ENCODE results near the gene CWC25. TPM values are rescaled to one million over a fixed set of nuclear protein-coding genes. Genes with fewer than 3 reads are reported as not detected.

CWC25 gene
- total and polyA plus RNA-seq, 2 of the 13 experiments (the other 11 are each of a cell fraction or from before 2014, with no cell fraction given) = 15.6 to 22.7 TPM

DNA sequence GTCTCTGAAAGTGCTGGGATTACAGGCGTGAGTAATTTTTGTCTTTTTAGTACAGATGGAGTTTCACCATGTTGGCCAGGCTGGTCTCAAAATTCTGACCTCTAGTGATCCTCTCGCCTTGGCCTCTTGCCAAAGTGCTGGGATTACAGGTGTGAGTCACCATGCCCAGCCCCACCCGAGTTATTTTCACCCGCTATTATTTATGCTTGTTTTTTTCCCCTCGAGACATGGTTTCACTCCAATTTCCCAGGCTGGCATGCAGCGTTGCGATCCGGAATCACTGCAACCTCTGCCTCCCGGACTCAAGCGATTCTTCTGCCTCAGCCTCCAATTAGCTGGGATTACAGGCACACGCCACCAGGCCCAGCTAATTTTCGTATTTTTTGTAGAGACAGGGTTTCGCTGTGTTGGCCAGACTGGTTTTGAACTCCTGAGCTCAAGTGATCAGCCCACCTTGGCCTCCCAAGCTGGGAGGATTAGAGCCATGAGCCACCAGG, 19.2 kb upstream of the CWC25 start (continued):
- TF ChIP-seq ARID5B (CRISPR knock-in tag; IDR thresholded peaks at IDR 0.05) (peak; percentile 33; the same call in 1 of the 2 replicates), GATAD2A (CRISPR knock-in tag; IDR thresholded peaks at IDR 0.05) (peak; percentile 32; the same call in 1 of the 2 replicates), EP300 (IDR thresholded peaks at IDR 0.05; ENCODE audit: low read depth in 2 of 2, low read length in 2 of 2) (peak in 1 of 2 experiments; percentile 8; a peak in 1 of 4 replicates), EP300 (CRISPR knock-in tag; IDR thresholded peaks at IDR 0.05; ENCODE audit: borderline replicate concordance) (no peak), PHF5A (CRISPR knock-in tag; IDR thresholded peaks at IDR 0.05; ENCODE audit: low read depth, unreplicated experiment) (peak; percentile 24), NFIC (IDR thresholded peaks at IDR 0.05; ENCODE audit: low read length) (peak; percentile 5; the same call in 1 of the 2 replicates), BRCA1 (CRISPR knock-in tag; IDR thresholded peaks at IDR 0.05) (no peak)

- ATAC-seq (no peak), FAIRE-seq (no peak), DNase-seq (ENCODE audit: low spot score) (no peak)
- in situ Hi-C loops (cut with HindIII; ENCODE audit: extremely low pct_ligation_motif_present, low pct_unique_long_range_greater_than_20kb) = no loop called here
- H3K9ac ChIP-seq (ENCODE audit: insufficient read depth, low read depth, low read length) = peak overlapping the region; percentile 99
- ChIA-PET CTCF (ENCODE audit: low intra/inter-chr PET ratio, low total read pairs) (no interaction called here), POLR2A (interaction anchor here (0.7 to 5.0 kb wide), 13 partner anchors 8 to 125 kb away, joined by 3 to 50 read pairs (median 5); partner anchors contain the start of genes LASP1, PIP4K2B and RPL23)
- 77% methylated on average over 17 of the region's 17 CpGs for WGBS (ENCODE audit: low lambda C conversion rate)
- H3K4me2 ChIP-seq (ENCODE audit: low read depth, low read length) = peak overlapping the region; percentile 95
- H3K36me3 ChIP-seq (replicated peaks in 1 of 2; ENCODE audit: control insufficient read depth in 1 of 2, insufficient read depth in 2 of 2, low read length in 2 of 2) = peaks cover 4 to 7% of the 10 kb centered on the region in 2 experiments; a peak in 4 of 5 replicates
- H3K27me3 ChIP-seq (ENCODE audit: control insufficient read depth in 1 of 2, insufficient read depth in 2 of 2, low read length in 2 of 2) = peaks cover 0 to 4% of the 10 kb centered on the region in 2 experiments; a peak in 1 of 5 replicates
- H3K27ac ChIP-seq (ENCODE audit: extremely low read length, insufficient read depth, low read length) = peak overlapping the region; percentile 98
- TSS peak; percentile 99 for BruUV-seq (replicated peaks)
- peaks cover 21% of the 10 kb centered on the region for H3K4me1 ChIP-seq (ENCODE audit: insufficient read depth, low read length)
- H3K9me3 ChIP-seq (ENCODE audit: low read length) = no peaks in the 10 kb centered on the region
- H3K4me3 ChIP-seq (replicated peaks in 1 of 3; ENCODE audit: insufficient read depth in 1 of 3, low read depth in 2 of 3, low read length in 3 of 3) = peak overlapping the region; percentile 91 to 100 (median 93)
- intact Hi-C loops (cut with micrococcal nuclease; ENCODE audit: unreplicated experiment) = loop anchor here (1.0 kb wide), 2 partner anchors 27 to 39 kb away; partner anchors contain the start of gene RPL23
- H4K20me1 ChIP-seq (ENCODE audit: insufficient read depth, low read length) = no peaks in the 10 kb centered on the region
- peaks cover 24% of the 10 kb centered on the region for H3K79me2 ChIP-seq (ENCODE audit: insufficient read depth, low read length)
- H2AFZ ChIP-seq (ENCODE audit: low read length) = peak overlapping the region; percentile 22
- TF ChIP-seq ZNF33B (CRISPR knock-in tag; IDR thresholded peaks at IDR 0.05) (0 out of 2 replicates have a peak, but pooled peaks have one; percentile 2), ATF7-NPFF (CRISPR knock-in tag; IDR thresholded peaks at IDR 0.05; ENCODE audit: low read depth) (no peak), ZFP82 (CRISPR knock-in tag; IDR thresholded peaks at IDR 0.05; ENCODE audit: borderline replicate concordance) (no peak), EZH2 (conservative IDR thresholded peaks at IDR 0.05; ENCODE audit: low read depth, low read length) (no peak), ZNF24 (IDR thresholded peaks at IDR 0.05) (no peak), ZBTB38 (CRISPR knock-in tag; IDR thresholded peaks at IDR 0.05) (peak; percentile 0; the same call in 1 of the 2 replicates), ZNF574 (CRISPR knock-in tag; IDR thresholded peaks at IDR 0.05) (no peak), ZNF780A (CRISPR knock-in tag; IDR thresholded peaks at IDR 0.05) (no peak), RBM39 (IDR thresholded peaks at IDR 0.05; ENCODE audit: low read depth, low read length, poor library complexity, severe bottlenecking) (no peak), ZNF629 (CRISPR knock-in tag; conservative IDR thresholded peaks at IDR 0.05) (no peak), NR2F2 (IDR thresholded peaks at IDR 0.05; ENCODE audit: borderline replicate concordance, low read depth) (no peak)
Measured at GRCh38 chr17:38825762-38826247, 684 bp upstream of the CWC25 start.

Data from HepG2 (cell line).